22Rv1 (cell line): ENCODE measurements around the gene ATP1A1.

Source experiments
- H3K27ac ChIP-seq: fragments of 450-650 bp; 2 replicates; pipeline ENCODE4 v1.5.1; 2017
- CTCF ChIP-seq: fragments of 450-650 bp; IDR thresholded peaks from 2 replicates; pipeline ENCODE4 v1.5.1; 2017; ENCODE audit warnings: mild to moderate bottlenecking
- ZFX ChIP-seq: fragments of 450-650 bp; IDR thresholded peaks from 2 replicates; pipeline ENCODE4 v1.6.1; 2017; ENCODE audit warnings: antibody characterized with exemption, borderline replicate concordance

ATP1A1 gene

GRCh38 chr1:116425987-116426386, 52.9 kb downstream of the ATP1A1 start:
- no peak for TF ChIP-seq ZFX
- no peak for TF ChIP-seq CTCF
- H3K27ac ChIP-seq, result no peak overlapping the region

DNA sequence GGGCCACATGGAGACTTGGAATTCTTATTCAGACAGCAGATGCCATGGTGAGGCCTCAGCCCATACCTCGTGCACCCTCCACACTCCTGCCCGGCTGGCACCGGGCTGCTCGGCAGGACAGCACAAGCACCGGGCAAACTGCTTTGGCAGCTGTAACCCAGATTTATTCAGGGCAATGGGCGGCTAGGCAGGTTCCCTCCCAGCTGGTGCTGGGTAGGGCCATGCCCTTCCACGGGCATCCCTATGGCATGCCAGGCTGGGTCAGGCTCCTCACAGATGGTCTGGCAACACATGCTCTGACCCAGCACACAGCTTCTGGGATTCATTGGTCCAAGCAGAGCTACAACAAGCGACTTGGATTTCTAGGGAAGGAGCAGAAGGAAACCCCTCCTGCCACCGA, 53.4 kb downstream of the ATP1A1 start:
- no peak for TF ChIP-seq ZFX
- TF ChIP-seq CTCF, result no peak
- H3K27ac ChIP-seq, result no peak overlapping the region

DNA sequence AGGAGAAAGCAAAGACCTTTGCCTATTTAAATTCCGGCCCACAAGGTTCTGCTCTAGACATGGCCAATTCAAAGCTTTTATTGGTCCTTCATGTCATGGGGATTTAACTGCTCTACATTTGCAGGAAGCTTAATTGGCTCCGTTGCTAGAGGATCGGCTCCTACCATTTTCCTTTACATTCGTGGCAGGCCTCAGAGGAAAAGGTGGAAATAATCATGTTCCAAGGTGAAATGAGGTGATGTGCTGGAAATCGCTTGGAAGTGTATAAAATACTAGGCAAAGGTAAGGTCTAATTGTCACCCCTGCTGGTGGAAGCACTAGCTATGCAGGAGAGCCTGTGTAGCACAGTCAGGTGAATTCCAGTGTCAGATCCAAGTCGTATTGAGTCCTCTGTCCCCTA, 55.5 kb downstream of the ATP1A1 start:
- no peak for TF ChIP-seq CTCF
- TF ChIP-seq ZFX, result no peak
- H3K27ac ChIP-seq, result no peak overlapping the region

DNA sequence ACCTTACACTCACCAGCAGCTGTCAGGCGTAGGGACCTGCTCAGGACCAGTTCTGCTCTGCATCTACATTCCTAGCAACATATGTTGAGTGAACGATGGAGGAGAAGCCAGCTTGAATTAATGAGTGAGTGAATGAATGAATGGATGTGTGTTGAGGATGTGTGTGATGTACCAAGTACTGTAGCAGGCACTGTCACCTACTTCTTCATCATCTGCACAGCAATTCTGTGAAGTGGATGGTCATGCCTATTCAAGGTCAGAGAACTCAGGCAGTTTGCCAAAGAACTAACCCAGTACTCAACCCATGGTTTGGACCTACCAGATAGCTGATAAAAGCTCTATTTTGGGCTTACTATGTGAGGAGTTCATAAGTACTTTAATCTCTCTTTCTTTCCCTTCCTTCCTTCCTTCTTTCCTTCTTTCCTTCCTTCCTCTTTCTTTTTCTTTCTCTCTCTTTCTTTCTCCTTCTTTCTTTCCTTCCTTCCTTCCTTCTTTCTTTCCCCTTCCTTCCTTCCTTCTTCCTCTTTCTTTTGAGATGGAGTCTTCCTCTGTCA, 56.9 kb downstream of the ATP1A1 start:
- TF ChIP-seq ZFX, result no peak
- TF ChIP-seq CTCF, result no peak
- no peak overlapping the region for H3K27ac ChIP-seq

GRCh38 chr1:116431870-116432500, 58.9 kb downstream of the ATP1A1 start:
- TF ChIP-seq ZFX, result no peak
- no peak for TF ChIP-seq CTCF
- no peak overlapping the region for H3K27ac ChIP-seq

DNA sequence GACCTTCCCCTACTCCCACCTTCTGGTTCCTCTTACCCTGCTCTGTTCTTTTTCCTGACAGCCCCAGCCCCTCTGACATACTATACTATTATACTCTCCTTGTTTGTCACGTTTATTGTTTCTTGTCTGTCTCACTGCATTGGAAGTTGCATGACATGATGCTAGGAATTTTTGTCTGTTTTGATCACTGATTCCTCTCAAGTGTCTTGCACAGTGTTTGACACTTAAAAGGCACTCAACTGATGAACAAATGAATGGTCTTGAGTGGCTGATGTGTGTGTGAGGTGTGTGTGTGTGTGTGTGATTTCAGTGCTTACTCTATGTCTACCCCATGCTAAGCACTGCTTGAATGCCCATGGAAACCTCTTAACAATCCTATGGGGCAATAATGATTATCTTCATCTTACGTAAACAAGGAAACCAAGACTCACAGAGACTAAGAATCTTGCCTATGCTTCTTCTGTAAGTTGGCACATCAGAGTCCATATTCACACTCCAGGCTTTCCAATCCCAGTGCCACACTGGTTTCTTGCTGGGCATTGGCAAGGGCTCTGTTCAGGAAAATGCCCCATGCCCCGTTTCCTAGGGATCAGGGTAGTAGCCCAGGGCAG, 59.7 kb downstream of the ATP1A1 start:
- no peak for TF ChIP-seq CTCF
- TF ChIP-seq ZFX, result no peak

More for the DNA sequence above, 59.7 kb downstream of the ATP1A1 start:
- no peak overlapping the region for H3K27ac ChIP-seq
